GM12891 (cell line): ENCODE results near the gene RUVBL2.

ENCODE experiments used
- PAX5 ChIP-seq: IDR thresholded peaks from 2 replicates; pipeline ENCODE4 v1.6.1; 2011; ENCODE audit warnings: low read length, moderate library complexity, mild to moderate bottlenecking; ENCODE audit not compliant: insufficient read depth, severe bottlenecking
- POLR2A ChIP-seq: IDR thresholded peaks from 2 replicates; pipeline ENCODE4 v1.6.1; 2011; ENCODE audit warnings: low read depth, low read length, control low read depth
- POLR2AphosphoS5 ChIP-seq: IDR thresholded peaks from 2 replicates; pipeline ENCODE4 v1.6.1; 2011; ENCODE audit warnings: low read depth, low read length, control low read depth
- SPI1 ChIP-seq: IDR thresholded peaks from 2 replicates; pipeline ENCODE4 v1.6.1; 2011; ENCODE audit warnings: low read depth, low read length, control low read depth
- TAF1 ChIP-seq: IDR thresholded peaks from 2 replicates; pipeline ENCODE4 v1.6.1; 2011; ENCODE audit warnings: low read depth, low read length, control low read depth

GRCh38 chr19:48953141-48953540, 40.5 kb upstream of the RUVBL2 start:
- no peak for TF ChIP-seq POLR2A
- no peak for TF ChIP-seq POLR2AphosphoS5
- no peak for TF ChIP-seq TAF1
- no peak for TF ChIP-seq SPI1
- no peak for TF ChIP-seq PAX5
